Neural progenitor cell (in vitro differentiated cells): ENCODE results near the gene B3GALT4. TPM values are rescaled to one million over a fixed set of nuclear protein-coding genes. Genes with fewer than 3 reads are reported as not detected.

Experiments
- DNase-seq: peaks from one replicate; pipeline ENCODE4 v3.0.0-alpha.2; 2016; ENCODE audit warnings: low spot score
- H2AFZ ChIP-seq: fragments of 200-600 bp; sonication (generic); replicated peaks from 2 replicates; pipeline ENCODE4 v1.6.1; 2016; ENCODE audit warnings: antibody characterized with exemption
- H3F3A ChIP-seq: fragments of 200-600 bp; sonication (generic); 2 replicates; pipeline ENCODE4 v1.6.1; 2016; ENCODE audit warnings: antibody characterized with exemption, low read depth
- H3K27ac ChIP-seq: fragments of 200-600 bp; sonication (generic); 2 replicates; pipeline ENCODE4 v1.5.1; 2016; ENCODE audit warnings: mild to moderate bottlenecking
- H3K27me3 ChIP-seq: fragments of 200-600 bp; sonication (generic); 2 replicates; pipeline ENCODE4 v1.6.1; 2016; ENCODE audit warnings: mild to moderate bottlenecking, moderate library complexity
- H3K36me3 ChIP-seq: fragments of 200-600 bp; sonication (generic); 2 replicates; pipeline ENCODE4 v1.5.1; 2016
- H3K4me1 ChIP-seq: fragments of 200-600 bp; sonication (generic); 2 replicates; pipeline ENCODE4 v1.6.1; 2016; ENCODE audit warnings: mixed run types
- H3K4me2 ChIP-seq: fragments of 200-600 bp; sonication (generic); 2 replicates; pipeline ENCODE4 v1.6.1; 2016
- H3K4me3 ChIP-seq: fragments of 200-600 bp; sonication (generic); 2 replicates; pipeline ENCODE4 v1.5.1; 2016
- H3K79me2 ChIP-seq: fragments of 200-600 bp; sonication (generic); 2 replicates; pipeline ENCODE4 v1.6.1; 2016; ENCODE audit warnings: low read depth
- H3K9ac ChIP-seq: fragments of 200-600 bp; sonication (generic); 2 replicates; pipeline ENCODE4 v1.6.1; 2016
- H3K9me3 ChIP-seq: fragments of 200-600 bp; sonication (generic); 2 replicates; pipeline ENCODE4 v1.5.1; 2016; ENCODE audit warnings: low read depth
- H4K20me1 ChIP-seq: fragments of 200-600 bp; sonication (generic); 2 replicates; pipeline ENCODE4 v1.6.1; 2016; ENCODE audit warnings: low read depth
- H3K27ac Mint-ChIP-seq: 3 replicates; pipeline ENCODE4 v1.8.0; 2021; ENCODE audit warnings: mixed read lengths
- H3K27me3 Mint-ChIP-seq: 2 replicates; pipeline ENCODE4 v1.8.0; 2022; ENCODE audit warnings: low read depth, mild to moderate bottlenecking, inconsistent platforms, moderate library complexity, mixed read lengths; ENCODE audit not compliant: insufficient read depth
- H3K36me3 Mint-ChIP-seq: 3 replicates; pipeline ENCODE4 v1.8.0; 2021; ENCODE audit warnings: mixed read lengths
- H3K4me1 Mint-ChIP-seq: 3 replicates; pipeline ENCODE4 v1.8.0; 2021; ENCODE audit warnings: mixed read lengths
- H3K4me3 Mint-ChIP-seq: 3 replicates; pipeline ENCODE4 v1.8.0; 2021; ENCODE audit warnings: mild to moderate bottlenecking, moderate library complexity, mixed read lengths
- H3K9me3 Mint-ChIP-seq: 3 replicates; pipeline ENCODE4 v1.8.0; 2020; ENCODE audit warnings: mixed read lengths
- EZH2 ChIP-seq: fragments of 200-600 bp; sonication (generic); IDR thresholded peaks from 2 replicates; pipeline ENCODE4 v1.6.1; 2017; ENCODE audit warnings: antibody characterized with exemption, mild to moderate bottlenecking, moderate library complexity
- EZH2phosphoT487 ChIP-seq: fragments of 200-600 bp; sonication (generic); IDR thresholded peaks from 2 replicates; pipeline ENCODE4 v1.6.1; 2017; ENCODE audit warnings: antibody characterized with exemption
- total RNA-seq: library from RNA; depleted of rRNA; stranded (reverse); fragments of >200 nt; gene quantifications from 2 replicates; pipeline ENCODE4 v1.2.3, GENCODE V29; 2015; ENCODE audit warnings: low replicate concordance
- TF ChIP-seq, protein P1 (sequence below): fragments of 200-600 bp; sonication (generic); IDR thresholded peaks from 2 replicates; pipeline ENCODE4 v1.5.1; 2017; ENCODE audit warnings: antibody characterized with exemption, mild to moderate bottlenecking

Gene B3GALT4
- total RNA-seq, 1 donor from 2014 or later, result 1.1 TPM

DNA sequence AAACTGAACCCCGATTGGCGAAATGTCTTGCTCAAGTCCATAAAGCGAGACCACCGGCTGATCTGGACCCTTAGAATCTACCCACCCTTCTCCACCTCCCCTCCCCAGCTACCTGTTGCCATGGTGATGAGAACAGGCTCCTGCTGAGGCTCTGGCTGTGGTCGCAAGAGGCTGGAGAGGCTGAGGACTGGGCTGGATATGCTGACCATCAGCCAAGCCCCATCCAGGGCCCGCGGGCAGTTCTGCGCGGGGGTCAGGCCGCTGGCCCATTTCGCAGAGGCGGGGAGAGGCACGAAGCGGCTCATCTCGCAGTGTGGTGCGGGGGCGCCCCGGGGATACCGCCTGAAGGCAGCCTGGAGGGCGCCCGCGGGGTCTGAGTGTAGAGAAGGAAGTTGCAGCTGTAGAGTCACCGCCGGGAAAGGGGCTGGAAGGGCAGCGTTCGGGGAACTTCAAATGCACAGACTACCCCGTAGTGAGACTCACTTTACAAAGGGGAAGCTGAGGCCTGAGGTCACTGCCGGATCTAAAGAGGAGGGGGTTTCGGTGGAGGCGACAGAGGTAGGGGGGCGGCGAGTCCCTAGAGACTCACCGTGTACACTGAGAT lies 36.3 kb downstream of the B3GALT4 start:
- Mint-ChIP-seq H3K4me1 (peaks cover 43% of the 10 kb centered on the region), H3K4me3 (peak overlapping the region; percentile 95), H3K9me3 (no peaks in the 10 kb centered on the region), H3K27me3 (peaks cover 12% of the 10 kb centered on the region), H3K36me3 (peaks cover 10% of the 10 kb centered on the region), H3K27ac (peak overlapping the region; percentile 94)
- H3K79me2 ChIP-seq, result peaks cover 4% of the 10 kb centered on the region
- no peaks in the 10 kb centered on the region for H3K36me3 ChIP-seq
- no peak overlapping the region for H3K27ac ChIP-seq
- H3K27me3 ChIP-seq, result peaks cover 25% of the 10 kb centered on the region
- H2AFZ ChIP-seq, result peak overlapping the region; percentile 53
- H3K4me1 ChIP-seq, result peaks cover 18% of the 10 kb centered on the region
- no peaks in the 10 kb centered on the region for H3K9me3 ChIP-seq
- peak overlapping the region; percentile 54 for H3K4me3 ChIP-seq
- H3K9ac ChIP-seq, result peak overlapping the region; percentile 0
- peak; percentile 72 for DNase-seq
- peak overlapping the region; percentile 99 for H3K4me2 ChIP-seq
- H3F3A ChIP-seq, result peaks cover 49% of the 10 kb centered on the region
- H4K20me1 ChIP-seq, result peaks cover 27% of the 10 kb centered on the region
- TF ChIP-seq EZH2phosphoT487 (no peak), EZH2 (peak; percentile 44)
- TF ChIP-seq, protein P1, sequence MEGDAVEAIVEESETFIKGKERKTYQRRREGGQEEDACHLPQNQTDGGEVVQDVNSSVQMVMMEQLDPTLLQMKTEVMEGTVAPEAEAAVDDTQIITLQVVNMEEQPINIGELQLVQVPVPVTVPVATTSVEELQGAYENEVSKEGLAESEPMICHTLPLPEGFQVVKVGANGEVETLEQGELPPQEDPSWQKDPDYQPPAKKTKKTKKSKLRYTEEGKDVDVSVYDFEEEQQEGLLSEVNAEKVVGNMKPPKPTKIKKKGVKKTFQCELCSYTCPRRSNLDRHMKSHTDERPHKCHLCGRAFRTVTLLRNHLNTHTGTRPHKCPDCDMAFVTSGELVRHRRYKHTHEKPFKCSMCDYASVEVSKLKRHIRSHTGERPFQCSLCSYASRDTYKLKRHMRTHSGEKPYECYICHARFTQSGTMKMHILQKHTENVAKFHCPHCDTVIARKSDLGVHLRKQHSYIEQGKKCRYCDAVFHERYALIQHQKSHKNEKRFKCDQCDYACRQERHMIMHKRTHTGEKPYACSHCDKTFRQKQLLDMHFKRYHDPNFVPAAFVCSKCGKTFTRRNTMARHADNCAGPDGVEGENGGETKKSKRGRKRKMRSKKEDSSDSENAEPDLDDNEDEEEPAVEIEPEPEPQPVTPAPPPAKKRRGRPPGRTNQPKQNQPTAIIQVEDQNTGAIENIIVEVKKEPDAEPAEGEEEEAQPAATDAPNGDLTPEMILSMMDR, result no peak

DNA sequence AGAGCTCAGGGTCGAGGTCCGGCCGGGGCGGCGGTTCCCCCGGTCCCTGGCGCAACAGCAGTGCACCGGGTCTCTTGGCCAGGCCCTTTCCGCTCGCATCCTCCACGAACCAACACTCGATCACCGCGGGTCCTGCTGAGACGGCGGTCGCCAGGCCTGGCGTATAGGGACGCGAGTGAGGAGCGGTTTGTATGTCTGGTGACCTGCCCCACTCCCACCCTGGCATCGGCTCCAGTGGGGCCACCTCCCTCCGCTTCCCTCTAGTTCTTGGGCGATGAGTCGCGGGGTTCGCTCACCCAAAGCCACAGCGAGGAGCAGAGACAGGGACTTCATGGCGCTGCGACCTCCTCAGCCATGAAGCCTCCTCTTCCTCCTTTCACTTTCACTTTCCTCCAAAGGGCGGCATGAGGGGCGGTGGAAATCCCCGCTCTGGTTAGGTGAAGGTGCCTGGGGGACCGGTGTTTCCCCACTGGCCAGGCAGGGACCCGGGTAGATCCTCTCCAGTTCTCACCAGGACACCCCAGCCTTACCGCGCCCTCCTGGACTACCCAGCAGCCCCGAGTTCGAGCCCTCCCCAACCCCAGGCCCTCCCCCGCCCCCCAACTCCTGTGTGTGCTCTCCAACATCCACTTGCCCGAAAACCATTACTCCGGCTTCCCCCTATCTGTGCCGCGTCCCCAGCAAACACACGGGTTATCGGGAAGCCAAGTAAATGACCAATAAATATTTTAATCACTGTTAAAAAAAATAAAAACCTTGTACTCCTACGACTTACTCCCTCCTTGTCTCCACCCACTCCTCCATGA lies 37.0 kb downstream of the B3GALT4 start, which contains the start of gene TAPBP:
Gene TAPBP, minus strand, starts transcription at position 370 of the 806 bp plus-strand sequence. Its CDS starts 37 bp downstream, at position 333.
- H3K79me2 ChIP-seq, result peaks cover 4% of the 10 kb centered on the region
- H2AFZ ChIP-seq, result peak within 1 kb of the TSS; percentile 53
- H3K27ac ChIP-seq, result no peak within 1 kb of the TSS
- Mint-ChIP-seq H3K27ac (peak within 1 kb of the TSS; percentile 94), H3K36me3 (peaks cover 10% of the 10 kb centered on the region), H3K9me3 (no peaks in the 10 kb centered on the region), H3K4me3 (peak within 1 kb of the TSS; percentile 95), H3K4me1 (peaks cover 50% of the 10 kb centered on the region), H3K27me3 (peaks cover 16% of the 10 kb centered on the region)
- H3K4me1 ChIP-seq, result peaks cover 24% of the 10 kb centered on the region
- TF ChIP-seq, protein P1, result no peak
- TF ChIP-seq EZH2 (no peak), EZH2phosphoT487 (no peak)
- peaks cover 25% of the 10 kb centered on the region for H3K27me3 ChIP-seq
- H3K9me3 ChIP-seq, result no peaks in the 10 kb centered on the region
- H3K36me3 ChIP-seq, result no peaks in the 10 kb centered on the region
- peak within 1 kb of the TSS; percentile 99 for H3K4me2 ChIP-seq
- DNase-seq, result peak; percentile 50
- H3K9ac ChIP-seq, result peak within 1 kb of the TSS; percentile 0
- peak within 1 kb of the TSS; percentile 54 for H3K4me3 ChIP-seq
- H4K20me1 ChIP-seq, result peaks cover 27% of the 10 kb centered on the region
- peaks cover 56% of the 10 kb centered on the region for H3F3A ChIP-seq

DNA sequence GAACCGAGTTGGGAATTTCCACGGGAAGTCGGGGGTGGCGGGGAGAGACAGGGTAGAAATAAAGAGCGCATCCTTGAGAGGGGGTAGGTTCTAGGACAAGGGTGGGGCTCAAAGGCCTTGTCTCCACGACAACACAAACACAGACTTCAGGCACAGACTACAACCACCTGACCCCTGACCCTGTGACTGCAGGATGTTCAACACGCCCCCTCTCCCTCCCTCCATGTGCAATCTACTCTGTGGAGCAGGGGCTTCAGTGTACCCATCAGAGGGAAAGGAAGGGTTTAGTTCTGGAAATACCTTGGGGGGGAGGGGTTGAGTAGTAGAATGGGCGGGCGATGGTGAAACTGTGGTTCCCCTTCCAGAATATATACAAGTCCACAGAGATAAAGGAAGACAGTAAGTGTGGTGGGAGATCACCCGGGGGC lies 37.6 kb downstream of the B3GALT4 start:
- DNase-seq, result peak; percentile 62
- H3K4me1 Mint-ChIP-seq, result peaks cover 55% of the 10 kb centered on the region
- no peaks in the 10 kb centered on the region for H3K9me3 Mint-ChIP-seq

More for the DNA sequence above, 37.6 kb downstream of the B3GALT4 start:
- peak overlapping the region; percentile 54 for H3K4me3 ChIP-seq
- H3K27me3 ChIP-seq, result peaks cover 25% of the 10 kb centered on the region
- peak overlapping the region; percentile 99 for H3K4me2 ChIP-seq
- peaks cover 26% of the 10 kb centered on the region for H3K4me1 ChIP-seq
- H3K36me3 ChIP-seq, result no peaks in the 10 kb centered on the region
- peaks cover 9% of the 10 kb centered on the region for H3K79me2 ChIP-seq
- peak overlapping the region; percentile 46 for H3K27ac Mint-ChIP-seq
- peak overlapping the region; percentile 95 for H3K4me3 Mint-ChIP-seq
- H2AFZ ChIP-seq, result no peak overlapping the region
- no peak overlapping the region for H3K27ac ChIP-seq
- peaks cover 62% of the 10 kb centered on the region for H3F3A ChIP-seq
- TF ChIP-seq EZH2, result no peak
- TF ChIP-seq, protein P1, result no peak
- no peak for TF ChIP-seq EZH2phosphoT487
- H3K9ac ChIP-seq, result no peak overlapping the region
- H4K20me1 ChIP-seq, result peaks cover 27% of the 10 kb centered on the region
- H3K36me3 Mint-ChIP-seq, result peaks cover 15% of the 10 kb centered on the region
- peaks cover 16% of the 10 kb centered on the region for H3K27me3 Mint-ChIP-seq
- no peaks in the 10 kb centered on the region for H3K9me3 ChIP-seq
